ENCODE results near the gene ATG7.

Gene ATG7

DNA sequence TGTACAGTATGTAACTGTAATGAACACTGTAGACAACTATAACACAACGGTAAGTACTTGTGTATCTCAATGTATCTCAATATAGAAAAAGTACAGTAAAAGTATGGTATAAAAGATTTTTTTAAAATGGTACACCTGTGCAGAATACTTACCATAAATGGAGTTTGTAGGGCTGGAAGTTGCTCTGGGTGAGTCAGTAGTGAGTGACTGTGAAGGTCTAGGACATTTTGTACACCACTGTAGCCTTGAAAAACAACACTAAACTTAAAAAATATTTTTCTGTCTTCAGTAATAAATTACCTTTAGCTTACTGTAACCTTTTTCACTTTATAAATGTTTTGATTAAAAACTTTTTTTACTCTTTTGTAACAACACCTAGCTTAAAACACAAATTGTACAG lies 142.9 kb downstream of the ATG7 start:
- no peaks in the 10 kb centered on the region for H3K4me1 ChIP-seq (ENCODE audit: control insufficient read depth in 2 of 2, insufficient read depth in 2 of 2, low read length in 2 of 2)
- no peaks in the 10 kb centered on the region for H3K36me3 ChIP-seq (ENCODE audit: control insufficient read depth in 2 of 2, insufficient read depth in 2 of 2, low read length in 2 of 2)
- no peak overlapping the region for H3K9ac ChIP-seq (ENCODE audit: low read depth in 1 of 2, low read length in 2 of 2)
- H3K27me3 ChIP-seq (ENCODE audit: control insufficient read depth in 2 of 2, insufficient read depth in 2 of 2, low read length in 2 of 2): no peaks in the 10 kb centered on the region
- H3K27ac ChIP-seq (ENCODE audit: low read depth in 2 of 2, low read length in 2 of 2): no peak overlapping the region
- H3K4me3 ChIP-seq (ENCODE audit: low read length in 2 of 2): no peak overlapping the region
- no peaks in the 10 kb centered on the region for H3K9me3 ChIP-seq (ENCODE audit: control insufficient read depth in 2 of 2, low read length in 2 of 2)

DNA sequence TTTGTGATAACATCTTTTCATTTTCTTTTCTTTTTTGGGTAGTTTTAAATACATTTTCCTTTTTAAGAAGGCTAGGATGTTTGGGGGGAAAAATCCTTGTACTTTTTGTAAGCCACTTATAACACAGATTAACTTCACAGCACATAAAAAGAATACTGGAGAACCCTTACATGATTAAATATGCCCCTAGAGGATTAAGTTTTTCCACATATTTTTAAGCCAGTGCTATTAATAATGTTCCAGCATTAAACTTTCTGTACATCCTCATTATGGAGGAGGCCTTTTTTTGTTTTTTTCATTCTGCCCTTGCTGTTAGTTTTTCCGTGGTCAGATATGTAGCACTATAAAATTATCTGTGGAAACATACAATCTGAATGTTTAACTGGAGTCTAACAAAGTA lies 147.9 kb downstream of the ATG7 start:
- Histone ChIP-seq H3K27ac (ENCODE audit: low read depth in 2 of 2, low read length in 2 of 2) (no peak overlapping the region), H3K9ac (ENCODE audit: low read depth in 1 of 2, low read length in 2 of 2) (no peak overlapping the region), H3K4me3 (ENCODE audit: low read length in 2 of 2) (no peak overlapping the region), H3K9me3 (ENCODE audit: control insufficient read depth in 2 of 2, low read length in 2 of 2) (no peaks in the 10 kb centered on the region), H3K4me1 (ENCODE audit: control insufficient read depth in 2 of 2, insufficient read depth in 2 of 2, low read length in 2 of 2) (no peaks in the 10 kb centered on the region), H3K27me3 (ENCODE audit: control insufficient read depth in 2 of 2, insufficient read depth in 2 of 2, low read length in 2 of 2) (no peaks in the 10 kb centered on the region), H3K36me3 (ENCODE audit: control insufficient read depth in 2 of 2, insufficient read depth in 2 of 2, low read length in 2 of 2) (no peaks in the 10 kb centered on the region)

DNA sequence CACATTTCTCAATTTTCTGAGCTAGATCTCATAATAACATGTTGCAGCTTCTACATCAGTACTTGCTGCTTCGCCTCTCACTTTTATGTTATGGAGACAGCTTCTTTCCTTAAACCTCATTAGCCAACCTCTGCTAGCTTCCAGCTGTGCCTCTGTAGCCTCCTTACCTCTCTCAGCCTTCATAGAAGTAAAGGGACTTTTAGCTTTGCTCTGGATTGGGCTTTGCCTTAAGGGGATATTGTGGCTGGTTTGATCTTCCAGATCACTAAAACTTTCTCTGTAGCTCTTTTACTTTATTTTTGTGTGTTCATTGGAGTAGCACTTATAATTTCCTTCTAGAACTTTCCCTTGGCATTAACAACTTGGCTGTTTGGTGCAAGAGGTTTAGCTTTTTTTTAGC lies 150.1 kb downstream of the ATG7 start:
- no peaks in the 10 kb centered on the region for H3K27me3 ChIP-seq (ENCODE audit: control insufficient read depth in 2 of 2, insufficient read depth in 2 of 2, low read length in 2 of 2)
- no peak overlapping the region for H3K4me3 ChIP-seq (ENCODE audit: low read length in 2 of 2)
- H3K4me1 ChIP-seq (ENCODE audit: control insufficient read depth in 2 of 2, insufficient read depth in 2 of 2, low read length in 2 of 2): no peaks in the 10 kb centered on the region
- H3K9me3 ChIP-seq (ENCODE audit: control insufficient read depth in 2 of 2, low read length in 2 of 2): no peaks in the 10 kb centered on the region
- no peak overlapping the region for H3K9ac ChIP-seq (ENCODE audit: low read depth in 1 of 2, low read length in 2 of 2)
- H3K27ac ChIP-seq (ENCODE audit: low read depth in 2 of 2, low read length in 2 of 2): no peak overlapping the region
- peaks cover 0 to 3% of the 10 kb centered on the region in 2 donors for H3K36me3 ChIP-seq (ENCODE audit: control insufficient read depth in 2 of 2, insufficient read depth in 2 of 2, low read length in 2 of 2)

DNA sequence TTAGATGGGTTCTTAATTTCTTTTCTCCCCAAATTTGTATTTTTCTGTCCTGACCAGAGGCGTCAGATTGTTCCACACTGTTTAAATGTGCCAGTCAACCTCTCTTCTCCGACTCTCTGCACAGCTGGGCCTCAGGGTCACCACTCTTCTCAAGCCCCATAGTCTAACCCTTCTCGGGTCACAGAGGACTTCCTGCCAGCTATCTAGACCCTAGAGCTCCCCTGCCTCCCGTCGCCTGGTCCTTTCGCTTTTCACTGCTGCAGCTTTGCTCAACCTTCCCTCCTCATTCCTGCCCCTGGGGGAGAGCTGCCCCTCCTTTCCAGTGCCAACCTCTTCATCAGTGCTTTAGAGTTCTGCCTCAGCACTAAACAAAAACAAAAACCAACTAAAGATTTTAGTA lies 151.7 kb downstream of the ATG7 start:
- no peak overlapping the region for H3K9ac ChIP-seq (ENCODE audit: low read depth in 1 of 2, low read length in 2 of 2)
- H3K27ac ChIP-seq (ENCODE audit: low read depth in 2 of 2, low read length in 2 of 2): no peak overlapping the region
- H3K4me3 ChIP-seq (ENCODE audit: low read length in 2 of 2): no peak overlapping the region
- H3K4me1 ChIP-seq (ENCODE audit: control insufficient read depth in 2 of 2, insufficient read depth in 2 of 2, low read length in 2 of 2): no peaks in the 10 kb centered on the region
- no peaks in the 10 kb centered on the region for H3K27me3 ChIP-seq (ENCODE audit: control insufficient read depth in 2 of 2, insufficient read depth in 2 of 2, low read length in 2 of 2)
- no peaks in the 10 kb centered on the region for H3K9me3 ChIP-seq (ENCODE audit: control insufficient read depth in 2 of 2, low read length in 2 of 2)
- H3K36me3 ChIP-seq (ENCODE audit: control insufficient read depth in 2 of 2, insufficient read depth in 2 of 2, low read length in 2 of 2): peaks cover 0 to 6% of the 10 kb centered on the region in 2 donors

DNA sequence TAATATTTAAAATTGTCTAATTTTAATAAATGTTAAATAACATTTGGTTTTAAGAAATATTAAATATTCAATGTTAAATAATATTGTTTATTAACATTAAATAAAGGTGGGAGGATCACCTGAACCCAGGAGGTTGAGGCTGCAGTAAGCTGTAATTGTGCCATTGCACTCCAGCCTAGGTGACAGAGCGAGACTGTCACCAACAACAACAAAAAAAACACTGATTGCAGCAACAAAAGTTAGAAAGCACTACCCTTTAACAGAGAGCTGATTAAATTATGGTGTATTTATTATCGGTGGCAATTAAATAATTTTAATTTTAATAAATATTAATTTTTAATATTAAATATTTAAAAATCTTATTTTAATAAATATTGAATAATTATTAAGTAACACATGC lies 152.1 kb downstream of the ATG7 start:
- Histone ChIP-seq H3K27ac (ENCODE audit: low read depth in 2 of 2, low read length in 2 of 2) (no peak overlapping the region), H3K27me3 (ENCODE audit: control insufficient read depth in 2 of 2, insufficient read depth in 2 of 2, low read length in 2 of 2) (no peaks in the 10 kb centered on the region)

DNA sequence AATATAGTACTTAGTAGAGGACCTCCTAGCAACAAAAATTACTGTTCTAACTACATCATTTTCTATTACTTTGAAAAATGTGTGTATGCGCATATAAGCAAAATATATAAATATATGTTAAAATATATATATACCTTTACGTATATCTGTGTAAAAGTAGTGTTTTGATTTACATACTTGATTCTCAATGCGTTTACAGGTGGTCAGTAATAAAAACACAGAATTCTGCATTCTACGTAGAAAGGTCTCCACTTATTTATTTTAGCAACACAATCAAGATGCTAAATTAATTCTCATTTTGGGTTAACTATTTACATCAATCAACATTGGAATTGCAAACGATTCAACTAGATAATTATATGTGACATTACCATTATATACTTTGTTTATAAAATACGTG lies 158.0 kb downstream of the ATG7 start:
- Histone ChIP-seq H3K36me3 (ENCODE audit: control insufficient read depth in 2 of 2, insufficient read depth in 2 of 2, low read length in 2 of 2) (peaks cover 0 to 6% of the 10 kb centered on the region in 2 donors), H3K27me3 (ENCODE audit: control insufficient read depth in 2 of 2, insufficient read depth in 2 of 2, low read length in 2 of 2) (no peaks in the 10 kb centered on the region), H3K9me3 (ENCODE audit: control insufficient read depth in 2 of 2, low read length in 2 of 2) (no peaks in the 10 kb centered on the region), H3K9ac (ENCODE audit: low read depth in 1 of 2, low read length in 2 of 2) (no peak overlapping the region), H3K27ac (ENCODE audit: low read depth in 2 of 2, low read length in 2 of 2) (no peak overlapping the region), H3K4me1 (ENCODE audit: control insufficient read depth in 2 of 2, insufficient read depth in 2 of 2, low read length in 2 of 2) (no peaks in the 10 kb centered on the region), H3K4me3 (ENCODE audit: low read length in 2 of 2) (no peak overlapping the region)

More for the DNA sequence above, 152.1 kb downstream of the ATG7 start:
- H3K36me3 ChIP-seq (ENCODE audit: control insufficient read depth in 2 of 2, insufficient read depth in 2 of 2, low read length in 2 of 2): peaks cover 0 to 6% of the 10 kb centered on the region in 2 donors
- H3K4me1 ChIP-seq (ENCODE audit: control insufficient read depth in 2 of 2, insufficient read depth in 2 of 2, low read length in 2 of 2): no peaks in the 10 kb centered on the region
- no peak overlapping the region for H3K4me3 ChIP-seq (ENCODE audit: low read length in 2 of 2)
- H3K9me3 ChIP-seq (ENCODE audit: control insufficient read depth in 2 of 2, low read length in 2 of 2): no peaks in the 10 kb centered on the region
- no peak overlapping the region for H3K9ac ChIP-seq (ENCODE audit: low read depth in 1 of 2, low read length in 2 of 2)

DNA sequence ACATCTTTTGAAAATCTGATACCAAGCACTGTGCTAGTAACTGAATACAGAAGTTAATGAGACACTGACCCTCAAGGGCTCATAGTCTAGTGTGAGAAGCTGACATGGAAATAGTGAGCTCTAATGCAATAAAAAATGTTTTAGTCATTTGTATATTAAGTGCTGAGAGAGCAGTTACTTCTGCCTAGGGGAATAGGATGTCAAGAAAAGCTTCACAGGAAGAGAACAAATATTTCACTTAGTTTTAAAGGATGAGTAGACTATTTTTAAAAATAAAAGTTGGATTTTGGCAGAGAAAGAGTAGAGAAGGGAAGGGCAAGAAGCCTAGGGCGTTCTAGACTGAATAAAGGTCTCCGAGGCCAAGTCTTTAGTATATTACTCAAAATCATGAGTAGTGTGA lies 158.4 kb downstream of the ATG7 start:
- no peak overlapping the region for H3K4me3 ChIP-seq (ENCODE audit: low read length in 2 of 2)
- H3K9ac ChIP-seq (ENCODE audit: low read depth in 1 of 2, low read length in 2 of 2): no peak overlapping the region
- no peak overlapping the region for H3K27ac ChIP-seq (ENCODE audit: low read depth in 2 of 2, low read length in 2 of 2)
- H3K27me3 ChIP-seq (ENCODE audit: control insufficient read depth in 2 of 2, insufficient read depth in 2 of 2, low read length in 2 of 2): no peaks in the 10 kb centered on the region
- H3K36me3 ChIP-seq (ENCODE audit: control insufficient read depth in 2 of 2, insufficient read depth in 2 of 2, low read length in 2 of 2): peaks cover 0 to 6% of the 10 kb centered on the region in 2 donors
- no peaks in the 10 kb centered on the region for H3K9me3 ChIP-seq (ENCODE audit: control insufficient read depth in 2 of 2, low read length in 2 of 2)
- H3K4me1 ChIP-seq (ENCODE audit: control insufficient read depth in 2 of 2, insufficient read depth in 2 of 2, low read length in 2 of 2): no peaks in the 10 kb centered on the region

DNA sequence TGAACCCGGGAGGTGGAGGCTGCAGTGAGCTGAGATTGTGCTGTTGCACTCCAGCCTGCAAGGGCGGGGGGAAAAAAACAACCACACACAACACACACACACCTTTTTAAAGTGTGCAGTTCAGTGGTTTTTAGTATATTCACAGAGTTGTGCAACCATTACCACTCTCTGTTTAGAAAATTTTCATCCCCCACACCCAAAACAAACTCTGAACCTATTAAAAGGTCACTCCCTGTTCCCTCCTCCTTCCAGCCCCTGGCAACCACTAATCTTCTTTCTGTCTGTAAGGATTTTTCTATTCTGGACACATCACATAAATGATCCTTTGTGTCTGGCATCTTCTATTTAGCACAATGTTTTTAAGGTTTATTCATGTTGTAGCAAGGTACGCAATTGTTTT lies 159.1 kb downstream of the ATG7 start:
- Histone ChIP-seq H3K9ac (ENCODE audit: low read depth in 1 of 2, low read length in 2 of 2) (no peak overlapping the region), H3K9me3 (ENCODE audit: control insufficient read depth in 2 of 2, low read length in 2 of 2) (no peaks in the 10 kb centered on the region), H3K27me3 (ENCODE audit: control insufficient read depth in 2 of 2, insufficient read depth in 2 of 2, low read length in 2 of 2) (no peaks in the 10 kb centered on the region), H3K36me3 (ENCODE audit: control insufficient read depth in 2 of 2, insufficient read depth in 2 of 2, low read length in 2 of 2) (peaks cover 0 to 6% of the 10 kb centered on the region in 2 donors), H3K4me1 (ENCODE audit: control insufficient read depth in 2 of 2, insufficient read depth in 2 of 2, low read length in 2 of 2) (no peaks in the 10 kb centered on the region), H3K27ac (ENCODE audit: low read depth in 2 of 2, low read length in 2 of 2) (no peak overlapping the region), H3K4me3 (ENCODE audit: low read length in 2 of 2) (no peak overlapping the region)

DNA sequence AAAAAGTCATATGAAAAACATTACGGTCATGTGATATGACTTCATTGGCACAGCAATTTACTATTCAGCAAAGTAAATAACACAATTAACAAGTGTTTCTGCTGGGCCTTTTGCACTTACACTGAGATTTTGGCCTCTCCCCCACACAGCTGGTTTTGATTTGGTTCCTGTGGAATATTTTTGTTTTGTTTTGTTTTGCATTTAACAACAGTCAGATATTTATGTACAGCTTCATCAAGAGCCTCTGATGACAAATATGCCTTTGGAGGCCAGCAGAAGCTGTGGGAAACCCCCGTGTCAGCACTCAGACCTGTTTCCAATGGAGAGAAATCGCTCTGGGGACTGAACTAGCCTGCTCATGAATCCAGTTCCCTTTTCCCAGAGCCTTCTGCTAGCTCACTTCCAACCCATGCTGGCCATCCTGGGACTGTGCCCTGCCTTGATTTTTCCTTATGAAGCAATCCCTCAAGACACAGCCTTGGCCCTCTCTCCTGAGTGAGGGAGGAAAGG lies 161.9 kb downstream of the ATG7 start:
- no peaks in the 10 kb centered on the region for H3K36me3 ChIP-seq (ENCODE audit: control insufficient read depth in 2 of 2, insufficient read depth in 2 of 2, low read length in 2 of 2)

DNA sequence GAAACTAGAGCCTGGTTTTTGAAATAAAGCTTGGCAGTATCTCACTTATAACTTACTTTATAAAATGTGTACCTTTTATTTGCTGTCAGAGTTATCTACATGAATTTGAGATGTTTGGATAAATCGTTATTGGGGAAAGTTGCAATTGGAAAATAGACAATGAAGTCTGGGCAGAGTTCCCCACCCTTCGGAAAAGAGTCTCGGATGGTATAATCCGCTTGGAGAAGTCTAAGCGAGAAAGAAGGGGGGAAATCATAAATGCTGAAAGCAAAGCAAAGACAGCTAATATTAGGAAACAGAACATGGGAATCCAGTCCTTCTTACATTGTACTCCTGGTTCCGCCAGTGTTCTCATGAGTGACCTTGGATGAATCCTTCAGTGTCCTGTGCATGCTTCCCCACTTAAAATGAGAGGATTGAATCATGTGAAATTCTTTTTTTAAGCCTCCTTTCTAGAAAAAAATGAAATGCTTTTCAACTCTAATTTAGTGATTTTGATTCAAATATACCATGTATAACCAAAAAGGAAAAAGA lies 162.4 kb downstream of the ATG7 start:
- H3K4me1 ChIP-seq (ENCODE audit: control insufficient read depth in 2 of 2, insufficient read depth in 2 of 2, low read length in 2 of 2): no peaks in the 10 kb centered on the region
- H3K36me3 ChIP-seq (ENCODE audit: control insufficient read depth in 2 of 2, insufficient read depth in 2 of 2, low read length in 2 of 2): no peaks in the 10 kb centered on the region
- H3K9me3 ChIP-seq (ENCODE audit: control insufficient read depth in 2 of 2, low read length in 2 of 2): no peaks in the 10 kb centered on the region
- peak overlapping the region in 1 of 2 donors; percentile 3 for H3K9ac ChIP-seq (ENCODE audit: low read depth in 1 of 2, low read length in 2 of 2)
- peak overlapping the region; percentile 4 to 37 for H3K27ac ChIP-seq (ENCODE audit: low read depth in 2 of 2, low read length in 2 of 2)
- no peaks in the 10 kb centered on the region for H3K27me3 ChIP-seq (ENCODE audit: control insufficient read depth in 2 of 2, insufficient read depth in 2 of 2, low read length in 2 of 2)
- no peak overlapping the region for H3K4me3 ChIP-seq (ENCODE audit: low read length in 2 of 2)

More for the DNA sequence above, 161.9 kb downstream of the ATG7 start:
- Histone ChIP-seq H3K4me3 (ENCODE audit: low read length in 2 of 2) (no peak overlapping the region), H3K9ac (ENCODE audit: low read depth in 1 of 2, low read length in 2 of 2) (peak overlapping the region in 1 of 2 donors; percentile 3), H3K27ac (ENCODE audit: low read depth in 2 of 2, low read length in 2 of 2) (peak overlapping the region; percentile 4 to 37), H3K4me1 (ENCODE audit: control insufficient read depth in 2 of 2, insufficient read depth in 2 of 2, low read length in 2 of 2) (no peaks in the 10 kb centered on the region), H3K27me3 (ENCODE audit: control insufficient read depth in 2 of 2, insufficient read depth in 2 of 2, low read length in 2 of 2) (no peaks in the 10 kb centered on the region), H3K9me3 (ENCODE audit: control insufficient read depth in 2 of 2, low read length in 2 of 2) (no peaks in the 10 kb centered on the region)

Data from mucosa of rectum (tissue), 2 donors.